Endothelial cell of umbilical vein (primary cell): ENCODE measurements around the gene TBCD. TPM values are rescaled to one million over a fixed set of nuclear protein-coding genes. Genes with fewer than 3 reads are reported as not detected.

Experiments used
- BruUV-seq: library from RNA; stranded (reverse); fragments of 400-500 nt; replicated peaks from 2 replicates; lab custom pipeline; 2021; lab: Mats Ljungman, UMichigan
- CTCF ChIA-PET: fragments of 300-600, 350-600 bp; sonication (Branson Sonifier 250); formaldehyde crosslinking; loops from one replicate; lab custom pipeline; 2021; ENCODE audit warnings: antibody characterized with exemption, inconsistent platforms; lab: Charles Lee
- POLR2A ChIA-PET: fragments of 300-600, 350-600 bp; sonication (Branson Sonifier 250); formaldehyde crosslinking; loops from one replicate; lab custom pipeline; 2021; ENCODE audit warnings: antibody characterized with exemption, inconsistent platforms; lab: Charles Lee
- DNase-seq: peaks from one replicate; pipeline ENCODE4 v3.0.0-alpha.2; 2011; ENCODE audit warnings: low read depth, low spot score
- FAIRE-seq: peaks from 2 replicates; lab custom pipeline; 2011; peaks lifted over from hg19 to GRCh38; lab: Jason Lieb, UNC
- H2AFZ ChIP-seq: 2 replicates; pipeline ENCODE4 v1.6.0; 2012; ENCODE audit warnings: low read depth, low read length, control low read depth, inconsistent platforms
- H3K27ac ChIP-seq: 2 replicates; pipeline ENCODE4 v1.5.1; 2011; ENCODE audit warnings: low read depth, mild to moderate bottlenecking, control low read depth, low read length, moderate library complexity; ENCODE audit not compliant: insufficient read depth
- H3K27me3 ChIP-seq, 2 experiments: 2 replicates each; pipeline versions ENCODE4 v1.6.0 to v1.6.1; 2011; ENCODE audit warnings: low read length in 2 of 2, mixed read lengths in 1 of 2; ENCODE audit not compliant: control insufficient read depth in 2 of 2, insufficient read depth in 2 of 2
- H3K36me3 ChIP-seq, 2 experiments: 2 replicates in 1 of 2; 3 replicates in 1 of 2; pipeline ENCODE4 v1.5.1; 2011; ENCODE audit warnings: low read length in 2 of 2, mild to moderate bottlenecking in 1 of 2, moderate library complexity in 1 of 2; ENCODE audit not compliant: control insufficient read depth in 2 of 2, insufficient read depth in 2 of 2; ENCODE audit errors: extremely low read depth in 1 of 2
- H3K4me1 ChIP-seq: 3 replicates; pipeline ENCODE4 v1.5.1; 2011; ENCODE audit warnings: mild to moderate bottlenecking, low read length; ENCODE audit not compliant: control insufficient read depth, insufficient read depth; ENCODE audit errors: extremely low read depth
- H3K4me2 ChIP-seq: 2 replicates; pipeline ENCODE4 v1.6.1; 2011; ENCODE audit warnings: low read length, control low read depth, mixed read lengths; ENCODE audit not compliant: insufficient read depth
- H3K4me3 ChIP-seq, 3 experiments: fragments of 200-600 bp in 1 of 3; sonication (generic), shearing (Covaris generic) in 1 of 3; replicated peaks in 1 of 3; 2 replicates each; pipeline ENCODE4 v1.5.1; 2011 to 2016; ENCODE audit warnings: control low read depth in 3 of 3, low read length in 3 of 3, mild to moderate bottlenecking in 2 of 3, inconsistent platforms in 1 of 3, low read depth in 1 of 3, moderate library complexity in 1 of 3; ENCODE audit not compliant: insufficient read depth in 1 of 3
- H3K79me2 ChIP-seq: 2 replicates; pipeline ENCODE4 v1.6.0; 2012; ENCODE audit warnings: low read length, inconsistent platforms; ENCODE audit not compliant: control insufficient read depth, insufficient read depth
- H3K9ac ChIP-seq: replicated peaks from 2 replicates; pipeline ENCODE3; 2011; ENCODE audit warnings: low read length, control low read depth; ENCODE audit not compliant: insufficient read depth; ENCODE audit errors: extremely low read depth
- H3K9me1 ChIP-seq: replicated peaks from 3 replicates; pipeline ENCODE4 v1.6.0; 2011; ENCODE audit warnings: mild to moderate bottlenecking, low read length; ENCODE audit not compliant: control insufficient read depth, insufficient read depth; ENCODE audit errors: extremely low read depth
- H3K9me3 ChIP-seq: replicated peaks from 2 replicates; pipeline ENCODE4 v1.5.1; 2012; ENCODE audit warnings: low read length, inconsistent platforms; ENCODE audit not compliant: control insufficient read depth, insufficient read depth
- H4K20me1 ChIP-seq: replicated peaks from 2 replicates; pipeline ENCODE3; 2011; ENCODE audit warnings: mild to moderate bottlenecking, low read length; ENCODE audit not compliant: control insufficient read depth, insufficient read depth; ENCODE audit errors: extremely low read depth
- EZH2 ChIP-seq: IDR thresholded peaks from 2 replicates; pipeline ENCODE4 v1.6.1; 2012; ENCODE audit warnings: borderline replicate concordance, low read depth, mild to moderate bottlenecking, moderate library complexity, low read length, inconsistent platforms; ENCODE audit not compliant: severe bottlenecking
- FOS ChIP-seq: IDR thresholded peaks from 2 replicates; pipeline ENCODE4 v1.6.1; 2011; ENCODE audit warnings: mild to moderate bottlenecking, low read length, moderate library complexity, borderline replicate concordance; ENCODE audit not compliant: insufficient read depth
- GATA2 ChIP-seq: IDR thresholded peaks from 2 replicates; pipeline ENCODE4 v1.7.0; 2011; ENCODE audit warnings: low read depth, mild to moderate bottlenecking, moderate library complexity, mixed read lengths, low read length; ENCODE audit not compliant: insufficient read length, insufficient read depth
- JUN ChIP-seq: IDR thresholded peaks from 2 replicates; pipeline ENCODE4 v1.6.1; 2011; ENCODE audit warnings: borderline replicate concordance, low read depth; ENCODE audit not compliant: insufficient read length, insufficient read depth
- MAX ChIP-seq: IDR thresholded peaks from 2 replicates; pipeline ENCODE4 v1.6.1; 2011; ENCODE audit not compliant: insufficient read depth, insufficient read length
- MYC ChIP-seq: IDR thresholded peaks from one replicate; pipeline ENCODE4 v1.6.1; 2011; ENCODE audit warnings: mild to moderate bottlenecking, low read depth, low read length
- POLR2A ChIP-seq: IDR thresholded peaks from 2 replicates; pipeline ENCODE4 v1.6.1; 2012; ENCODE audit warnings: low read depth, mild to moderate bottlenecking, control low read depth, low read length
- POLR2AphosphoS5 ChIP-seq: IDR thresholded peaks from 2 replicates; pipeline ENCODE4 v1.6.1; 2012; ENCODE audit warnings: low read depth, mild to moderate bottlenecking, control low read depth, low read length, moderate library complexity; ENCODE audit not compliant: insufficient read depth
- dilution Hi-C: fragments of 300-500 bp; cut with MboI; formaldehyde crosslinking; loops from one replicate; pipeline ENCODE4 v1.15.0; 2019; ENCODE audit warnings: low sequenced_read_pairs; ENCODE audit not compliant: extremely low pct_ligation_motif_present
- intact Hi-C: fragments of 100-400 bp; cut with micrococcal nuclease; formaldehyde crosslinking; loops from one replicate; pipeline ENCODE4 v1.10.0; 2022
- polyA plus RNA-seq, 4 experiments: library from polyadenylated mRNA; depleted of rRNA in 3 of 4; stranded (reverse) in 3 of 4; unstranded in 1 of 4; fragments of >200 nt; gene quantifications; 2 replicates each; pipeline versions ENCODE4 v1.2.1 to v1.2.3, GENCODE V29; 2011 to 2012; ENCODE audit warnings: missing spikeins in 1 of 4
- total RNA-seq: library from RNA; stranded (reverse); gene quantifications from 2 replicates; pipeline ENCODE4 v1.2.3, GENCODE V29; 2021
- TF ChIP-seq, protein P1 (sequence below), 2 donors: IDR thresholded peaks; 1 replicate in 1 of 2; 2 replicates in 1 of 2; pipeline ENCODE4 v1.5.1; 2011; ENCODE audit warnings: low read length in 2 of 2, mild to moderate bottlenecking in 2 of 2, moderate library complexity in 2 of 2, control low read depth in 1 of 2, inconsistent platforms in 1 of 2, low read depth in 1 of 2; ENCODE audit not compliant: insufficient read depth in 1 of 2; ENCODE audit errors: extremely low read depth in 1 of 2

TBCD gene
- total and polyA plus RNA-seq, 2 donors (not counting 3 experiments of a cell fraction or from before 2014, with no cell fraction given), result 121 to 145 TPM

DNA sequence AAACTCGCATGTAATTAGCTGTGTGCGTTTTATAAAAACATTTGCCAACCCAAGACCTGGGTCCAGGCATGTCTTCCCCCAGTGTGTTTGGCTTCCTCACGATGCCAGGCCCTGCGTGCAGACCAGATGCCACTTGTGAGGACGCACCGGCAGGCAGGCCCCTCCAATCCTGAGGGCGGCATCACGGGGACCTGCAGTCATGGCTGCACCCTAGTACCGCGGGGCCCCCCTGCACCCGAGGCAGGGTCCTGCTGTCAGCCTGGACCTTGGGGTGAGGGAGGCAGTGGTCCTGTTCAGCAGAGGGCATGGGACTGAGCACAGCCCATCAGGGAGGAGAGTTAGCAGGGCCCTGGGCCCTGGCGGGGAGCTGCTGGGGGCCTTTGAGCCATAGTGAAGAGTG lies 143.2 kb downstream of the TBCD start:
- H3K9me3 ChIP-seq, result no peaks in the 10 kb centered on the region
- no TSS peak for BruUV-seq
- H4K20me1 ChIP-seq, result no peaks in the 10 kb centered on the region
- no peaks in the 10 kb centered on the region for H3K27me3 ChIP-seq
- CTCF ChIA-PET, result interaction anchor here (4.4 to 4.6 kb wide), 2 partner anchors 11 to 18 kb away, joined by 20 to 21 read pairs; no protein-coding TSS in a partner anchor
- dilution Hi-C loops, result no loop called here
- H3K4me3 ChIP-seq, result no peak overlapping the region
- intact Hi-C loops, result no loop called here
- H3K79me2 ChIP-seq, result no peaks in the 10 kb centered on the region
- H3K27ac ChIP-seq, result no peak overlapping the region
- H3K36me3 ChIP-seq, result peaks cover 0 to 20% of the 10 kb centered on the region in 2 experiments
- no peaks in the 10 kb centered on the region for H3K4me1 ChIP-seq
- no peak overlapping the region for H2AFZ ChIP-seq
- POLR2A ChIA-PET, result no interaction called here
- H3K9me1 ChIP-seq, result no peaks in the 10 kb centered on the region
- FAIRE-seq (no peak), DNase-seq (no peak)
- no peak overlapping the region for H3K9ac ChIP-seq
- TF ChIP-seq EZH2 (no peak), GATA2 (no peak), POLR2A (no peak), MAX (no peak), POLR2AphosphoS5 (no peak), JUN (no peak), MYC (no peak), FOS (no peak)
- TF ChIP-seq, protein P1, sequence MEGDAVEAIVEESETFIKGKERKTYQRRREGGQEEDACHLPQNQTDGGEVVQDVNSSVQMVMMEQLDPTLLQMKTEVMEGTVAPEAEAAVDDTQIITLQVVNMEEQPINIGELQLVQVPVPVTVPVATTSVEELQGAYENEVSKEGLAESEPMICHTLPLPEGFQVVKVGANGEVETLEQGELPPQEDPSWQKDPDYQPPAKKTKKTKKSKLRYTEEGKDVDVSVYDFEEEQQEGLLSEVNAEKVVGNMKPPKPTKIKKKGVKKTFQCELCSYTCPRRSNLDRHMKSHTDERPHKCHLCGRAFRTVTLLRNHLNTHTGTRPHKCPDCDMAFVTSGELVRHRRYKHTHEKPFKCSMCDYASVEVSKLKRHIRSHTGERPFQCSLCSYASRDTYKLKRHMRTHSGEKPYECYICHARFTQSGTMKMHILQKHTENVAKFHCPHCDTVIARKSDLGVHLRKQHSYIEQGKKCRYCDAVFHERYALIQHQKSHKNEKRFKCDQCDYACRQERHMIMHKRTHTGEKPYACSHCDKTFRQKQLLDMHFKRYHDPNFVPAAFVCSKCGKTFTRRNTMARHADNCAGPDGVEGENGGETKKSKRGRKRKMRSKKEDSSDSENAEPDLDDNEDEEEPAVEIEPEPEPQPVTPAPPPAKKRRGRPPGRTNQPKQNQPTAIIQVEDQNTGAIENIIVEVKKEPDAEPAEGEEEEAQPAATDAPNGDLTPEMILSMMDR (IDR thresholded peaks at IDR 0.05; ENCODE audit: extremely low read depth in 1 of 2, insufficient read depth in 1 of 2, low read depth in 1 of 2, low read length in 2 of 2), result no peak
- H3K4me2 ChIP-seq, result no peak overlapping the region
